ENCODE results near the gene EVX1.

DNA sequence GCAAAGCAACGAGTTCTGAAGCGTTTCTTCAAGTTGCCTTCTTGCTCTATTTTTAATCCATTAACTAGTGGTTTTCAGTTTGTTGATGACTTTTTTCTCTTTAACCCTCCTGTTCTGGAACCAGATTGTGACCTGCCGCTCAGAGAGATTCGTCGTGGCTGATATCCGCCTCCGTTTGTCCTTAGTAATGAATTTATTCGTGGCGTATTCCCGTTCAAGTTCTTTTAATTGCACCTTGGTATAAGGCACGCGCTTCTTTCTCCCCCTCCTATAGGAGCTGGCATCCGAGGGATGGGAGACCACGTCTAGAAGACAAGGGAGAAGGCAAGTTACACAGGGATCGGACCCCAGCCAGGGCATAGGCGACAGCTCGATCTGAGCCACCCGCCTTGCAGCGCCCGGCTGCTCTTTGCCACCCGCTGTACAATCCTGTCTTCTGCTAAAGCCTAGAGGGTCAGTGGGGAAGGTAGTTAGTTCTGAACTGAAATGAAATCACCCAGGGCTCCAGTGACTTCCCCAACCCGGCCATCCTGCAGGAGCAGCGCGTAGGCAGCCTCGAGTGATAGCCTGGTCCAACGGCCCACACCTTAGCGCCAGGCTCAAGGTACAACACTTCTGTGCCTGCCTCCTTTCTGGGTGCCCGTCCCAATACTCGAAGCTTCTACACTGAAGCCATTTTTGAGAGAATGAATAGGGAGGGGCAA lies 44.3 kb upstream of the EVX1 start:
- peak in 1 of 3 donors; percentile 50 for TF ChIP-seq POLR2AphosphoS5 (IDR thresholded peaks at IDR 0.05)
- TF ChIP-seq POLR2A (IDR thresholded peaks at IDR 0.05): peak; percentile 29
- TF ChIP-seq, protein P1, sequence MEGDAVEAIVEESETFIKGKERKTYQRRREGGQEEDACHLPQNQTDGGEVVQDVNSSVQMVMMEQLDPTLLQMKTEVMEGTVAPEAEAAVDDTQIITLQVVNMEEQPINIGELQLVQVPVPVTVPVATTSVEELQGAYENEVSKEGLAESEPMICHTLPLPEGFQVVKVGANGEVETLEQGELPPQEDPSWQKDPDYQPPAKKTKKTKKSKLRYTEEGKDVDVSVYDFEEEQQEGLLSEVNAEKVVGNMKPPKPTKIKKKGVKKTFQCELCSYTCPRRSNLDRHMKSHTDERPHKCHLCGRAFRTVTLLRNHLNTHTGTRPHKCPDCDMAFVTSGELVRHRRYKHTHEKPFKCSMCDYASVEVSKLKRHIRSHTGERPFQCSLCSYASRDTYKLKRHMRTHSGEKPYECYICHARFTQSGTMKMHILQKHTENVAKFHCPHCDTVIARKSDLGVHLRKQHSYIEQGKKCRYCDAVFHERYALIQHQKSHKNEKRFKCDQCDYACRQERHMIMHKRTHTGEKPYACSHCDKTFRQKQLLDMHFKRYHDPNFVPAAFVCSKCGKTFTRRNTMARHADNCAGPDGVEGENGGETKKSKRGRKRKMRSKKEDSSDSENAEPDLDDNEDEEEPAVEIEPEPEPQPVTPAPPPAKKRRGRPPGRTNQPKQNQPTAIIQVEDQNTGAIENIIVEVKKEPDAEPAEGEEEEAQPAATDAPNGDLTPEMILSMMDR (IDR thresholded peaks at IDR 0.05): no peak

Data from transverse colon (tissue), 4 donors.